SKM-1 treated with dmso at 0.1 percent for 144 hours (cell line): ENCODE measurements around the gene AVPR1B.

Experiments
- DNase-seq: peaks from one replicate; lab custom pipeline; 2025; ENCODE audit not compliant: unreplicated experiment; lab: John Stamatoyannopoulos, UW

The AVPR1B gene

GRCh38 chr1:206112600-206113301, 4.4 kb downstream of the AVPR1B start:
- no peak for DNase-seq

- no peak for DNase-seq
Observed at GRCh38 chr1:206111271-206111927, 5.8 kb downstream of the AVPR1B start.

- DNase-seq, result no peak
Observed at GRCh38 chr1:206110820-206111219, 6.4 kb downstream of the AVPR1B start.

GRCh38 chr1:206110161-206110560, 7.0 kb downstream of the AVPR1B start:
- no peak for DNase-seq

- no peak for DNase-seq
Observed at GRCh38 chr1:206109718-206110117, 7.5 kb downstream of the AVPR1B start.

- DNase-seq, result no peak
Observed at GRCh38 chr1:206108635-206109034, 8.6 kb downstream of the AVPR1B start.

GRCh38 chr1:206107168-206107544, 10.0 kb downstream of the AVPR1B start:
- no peak for DNase-seq

GRCh38 chr1:206106328-206107167, 10.6 kb downstream of the AVPR1B start:
- DNase-seq, result peak; percentile 82

- no peak for DNase-seq
Observed at GRCh38 chr1:206105464-206105995, 11.7 kb downstream of the AVPR1B start.

GRCh38 chr1:206103979-206104378, 13.2 kb downstream of the AVPR1B start:
- DNase-seq, result no peak

- DNase-seq, result peak; percentile 96
Observed at GRCh38 chr1:206102292-206102936, 14.8 kb downstream of the AVPR1B start.

- no peak for DNase-seq
Observed at GRCh38 chr1:206101351-206102045, 15.7 kb downstream of the AVPR1B start.

GRCh38 chr1:206100226-206100815, 16.9 kb downstream of the AVPR1B start:
- peak; percentile 49 for DNase-seq

GRCh38 chr1:206098242-206098919, 18.8 kb downstream of the AVPR1B start:
- DNase-seq, result peak; percentile 79

GRCh38 chr1:206097381-206097780, 19.8 kb downstream of the AVPR1B start:
- DNase-seq, result no peak

- DNase-seq, result no peak
Observed at GRCh38 chr1:206094024-206094423, 23.2 kb downstream of the AVPR1B start.

GRCh38 chr1:206089341-206089740, 27.8 kb downstream of the AVPR1B start:
- DNase-seq, result no peak

GRCh38 chr1:206087091-206087490, 30.1 kb downstream of the AVPR1B start:
- DNase-seq, result no peak

GRCh38 chr1:206083750-206084149, 33.4 kb downstream of the AVPR1B start:
- DNase-seq, result no peak
